Measurements from ENCODE around the gene EFCAB5.
"Not testable (repeated sequence)": the region's sequence is repeated elsewhere in the genome, so short reads cannot be mapped to it uniquely, and the experiment has no call there.

EFCAB5 gene

DNA sequence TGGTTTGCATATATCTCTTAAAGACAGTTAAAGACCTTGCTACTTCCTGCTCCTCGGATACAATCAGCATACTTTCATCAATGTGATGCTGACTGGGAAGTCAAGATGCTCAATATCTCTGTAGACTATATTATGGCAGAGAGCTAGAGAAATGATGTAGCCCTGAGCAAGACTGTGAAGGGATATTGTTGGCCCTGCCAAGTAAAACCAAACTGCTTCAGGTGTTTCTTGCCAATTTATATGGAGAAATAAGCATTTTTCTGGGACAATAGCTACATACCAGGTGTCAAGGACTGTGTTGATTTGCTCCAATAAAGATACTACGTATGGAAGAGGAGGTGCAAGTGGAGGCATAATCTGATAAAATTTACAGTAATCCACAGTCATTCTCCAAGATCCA, 4.7 kb upstream of the EFCAB5 start:
- no peak for DNase-seq

DNA sequence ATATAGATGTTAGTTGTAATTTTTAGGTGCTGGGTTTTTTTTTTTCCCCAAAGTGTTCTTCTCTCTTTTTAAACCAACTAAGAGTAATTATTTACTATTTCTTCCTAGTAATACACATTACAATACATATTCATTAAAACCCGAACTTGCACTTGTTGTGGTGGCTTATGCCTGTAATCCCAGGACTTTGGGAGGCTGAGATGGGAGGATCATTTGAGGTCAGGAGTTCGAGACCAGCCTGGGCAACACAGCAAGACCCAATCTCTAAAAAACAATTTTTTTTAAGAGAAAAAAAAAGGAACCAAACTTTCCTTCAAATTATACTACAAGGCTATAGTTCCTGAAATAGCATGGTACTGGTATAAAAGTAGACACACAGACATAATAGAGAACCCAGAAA, 3.8 kb downstream of the EFCAB5 start:
- DNase-seq, result no peak

DNA sequence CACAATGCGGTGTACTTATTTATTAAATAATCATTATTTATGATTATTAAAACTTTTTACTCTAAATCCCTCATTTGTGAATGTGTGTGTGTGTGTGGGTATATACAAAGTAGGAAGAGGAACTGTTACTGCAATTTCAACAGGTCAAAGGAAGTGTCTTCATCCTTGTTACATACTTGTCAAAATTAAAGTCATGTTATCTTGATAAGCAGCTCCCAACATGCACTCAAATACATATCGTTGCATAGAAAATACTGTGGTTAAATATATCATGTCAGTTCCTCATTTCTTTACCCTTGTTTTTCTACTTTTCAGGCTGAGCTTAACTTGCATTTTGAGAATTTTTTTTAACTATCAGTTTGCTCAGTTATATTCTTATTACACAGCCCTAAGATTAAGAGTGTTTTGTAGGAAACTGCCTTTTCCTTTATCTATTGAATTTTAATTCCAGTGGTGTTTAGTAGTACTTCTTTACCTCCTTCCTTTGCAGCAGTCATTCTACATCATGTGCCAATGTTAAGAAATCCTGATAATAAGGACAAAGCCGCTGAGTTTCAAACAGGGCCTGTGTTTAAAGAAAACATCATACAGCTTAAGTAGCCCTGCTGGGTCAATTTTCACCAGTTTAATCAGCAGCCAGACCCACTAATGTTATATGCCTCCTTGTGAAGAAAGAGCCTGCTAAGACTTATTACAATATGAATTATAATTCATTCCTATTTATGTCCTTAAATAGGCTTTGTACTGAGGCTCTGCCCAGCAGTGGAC, 7.2 kb downstream of the EFCAB5 start:
- DNase-seq, result no peak

DNA sequence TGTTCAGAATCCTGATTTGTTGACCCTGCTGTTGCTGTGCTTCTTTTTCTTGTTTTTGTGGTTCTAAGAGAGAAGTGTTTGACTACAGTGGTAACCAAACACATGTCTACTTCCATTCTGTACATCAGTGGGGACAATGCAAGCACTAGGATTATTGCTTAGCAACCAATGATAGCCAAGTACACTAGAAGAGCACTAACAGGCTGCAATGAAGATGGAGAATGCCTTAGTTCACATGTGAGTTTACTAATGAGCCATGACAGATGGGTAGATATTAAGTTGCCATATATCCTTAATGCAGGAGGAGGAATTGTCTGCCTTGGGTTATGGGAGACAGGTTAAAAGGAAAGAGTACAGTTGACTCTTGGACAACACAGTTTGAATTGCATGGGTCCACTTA, 8.3 kb downstream of the EFCAB5 start:
- peak; percentile 96 for DNase-seq

- DNase-seq, result no peak
Measured at GRCh38 chr17:29954405-29954804, 13.0 kb downstream of the EFCAB5 start.

DNA sequence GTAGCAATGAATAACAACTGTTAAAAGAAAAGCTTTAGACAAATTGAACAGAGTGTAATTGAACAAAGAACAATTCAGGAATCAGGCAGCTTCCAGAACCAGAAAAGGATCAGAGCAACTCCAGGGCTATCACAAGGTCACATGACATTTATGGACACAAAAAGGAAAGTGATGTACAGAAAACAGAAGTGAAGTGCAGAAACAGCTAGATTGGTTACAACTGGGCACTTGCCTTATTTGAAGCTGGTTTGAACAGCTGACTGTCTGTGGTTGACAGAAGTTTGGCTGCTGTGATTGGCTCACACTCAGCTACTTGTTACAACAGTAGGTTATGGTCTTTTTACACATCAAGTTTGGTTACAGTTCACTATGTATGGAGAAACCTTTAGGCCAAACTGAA, 14.8 kb downstream of the EFCAB5 start:
- DNase-seq, result no peak

GRCh38 chr17:29957488-29957887, 16.1 kb downstream of the EFCAB5 start:
- not testable (repeated sequence) for DNase-seq

DNA sequence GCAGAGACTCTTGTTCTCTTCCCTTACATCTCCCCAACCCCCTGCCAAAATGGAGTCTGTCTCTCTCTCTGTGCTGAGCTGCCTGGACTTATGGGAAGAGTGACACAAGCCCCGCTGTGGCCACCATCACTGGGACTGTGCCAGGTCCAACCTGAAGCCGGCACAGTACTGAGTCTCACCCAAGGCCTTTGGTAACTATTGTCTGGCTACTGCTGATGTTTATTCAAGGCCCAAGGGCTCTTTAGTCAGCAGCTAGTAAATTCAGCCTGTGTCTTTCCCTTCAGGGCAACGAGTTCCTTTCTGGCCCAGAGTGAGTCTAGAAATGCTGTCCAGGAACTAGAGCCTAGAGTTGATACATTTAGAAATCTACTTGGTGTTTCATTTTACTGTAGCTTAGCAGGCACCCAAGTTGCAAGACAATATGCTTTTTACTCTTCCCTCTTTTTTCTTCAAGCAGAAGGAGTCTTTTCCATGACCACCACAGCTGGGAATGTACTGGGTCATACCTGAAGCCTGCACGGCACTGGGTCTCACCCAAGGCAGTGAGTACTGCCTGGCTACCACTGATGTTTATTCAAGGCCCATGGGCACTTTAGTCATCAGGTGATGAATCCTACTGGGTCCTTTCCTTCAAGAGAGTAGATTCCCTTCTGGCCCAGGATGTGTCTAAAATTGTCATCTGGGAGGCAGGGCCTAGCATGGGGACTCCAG, 17.7 kb downstream of the EFCAB5 start:
- DNase-seq, result no peak

- no peak for DNase-seq
Measured at GRCh38 chr17:29959658-29960337, 18.4 kb downstream of the EFCAB5 start.

- DNase-seq, result no peak
Measured at GRCh38 chr17:29962656-29963055, 21.2 kb downstream of the EFCAB5 start.

DNA sequence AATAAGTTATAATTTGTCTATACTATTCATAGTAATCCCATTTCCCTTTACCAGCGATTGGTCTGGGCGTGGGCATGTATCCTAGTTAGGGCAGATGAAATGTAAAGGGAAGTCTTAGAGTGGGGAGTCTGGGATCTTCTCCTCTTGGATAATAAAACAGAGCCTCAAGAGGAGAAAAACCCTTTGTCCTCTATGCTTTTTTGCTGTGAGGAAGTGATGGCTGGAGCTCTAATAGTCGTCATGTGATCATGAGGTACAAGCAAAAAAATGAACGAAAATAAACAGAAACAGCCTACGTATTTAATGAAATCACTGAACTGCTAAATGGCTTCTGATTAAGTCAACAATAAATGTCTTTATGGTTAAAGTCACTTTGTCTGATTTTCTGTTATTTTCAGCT, 26.8 kb downstream of the EFCAB5 start:
- no peak for DNase-seq

DNA sequence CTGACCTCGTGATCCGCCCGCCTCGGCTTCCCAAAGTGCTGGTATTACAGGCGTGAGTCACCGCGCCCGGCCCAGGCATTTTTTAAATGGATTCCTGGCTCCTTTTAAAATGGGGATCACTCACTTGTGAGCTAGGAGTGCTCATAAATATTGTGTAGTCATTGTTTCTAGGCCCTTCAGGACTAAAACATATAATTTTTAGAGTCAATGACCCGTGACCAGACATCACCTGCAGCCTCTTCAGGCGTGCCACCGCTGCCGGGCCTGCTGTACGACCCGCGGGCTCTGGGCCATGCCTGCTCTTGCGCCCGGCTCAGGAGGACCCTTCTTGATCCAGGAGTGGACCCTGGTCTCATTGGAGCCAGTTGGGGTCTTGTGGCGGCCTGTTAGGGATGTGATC, 30.8 kb downstream of the EFCAB5 start:
- no peak for DNase-seq

DNA sequence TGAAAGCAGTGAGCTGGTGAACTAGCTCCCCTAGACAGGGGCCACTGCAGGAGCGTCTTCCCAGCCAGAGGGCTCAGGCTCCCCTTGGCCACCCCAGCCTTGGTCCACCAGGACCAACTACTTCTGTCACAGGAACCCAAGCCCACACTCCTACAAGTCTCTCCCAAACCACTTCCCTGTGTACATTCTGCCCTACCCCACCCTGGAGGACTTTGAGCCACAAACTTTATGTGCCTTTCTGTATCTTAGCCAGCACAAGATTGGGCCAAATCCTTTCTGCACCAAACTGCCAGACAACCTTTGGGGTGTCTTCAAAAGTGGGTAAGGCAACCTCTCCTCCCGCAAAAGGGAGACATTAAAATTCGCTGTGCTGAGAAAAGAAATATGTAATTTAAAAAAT, 31.6 kb downstream of the EFCAB5 start:
- no peak for DNase-seq

GRCh38 chr17:29977836-29978235, 36.4 kb downstream of the EFCAB5 start:
- DNase-seq, result no peak

- no peak for DNase-seq
Measured at GRCh38 chr17:29980261-29980660, 38.8 kb downstream of the EFCAB5 start.

GRCh38 chr17:29982991-29983653, 41.7 kb downstream of the EFCAB5 start:
- DNase-seq, result no peak

DNA sequence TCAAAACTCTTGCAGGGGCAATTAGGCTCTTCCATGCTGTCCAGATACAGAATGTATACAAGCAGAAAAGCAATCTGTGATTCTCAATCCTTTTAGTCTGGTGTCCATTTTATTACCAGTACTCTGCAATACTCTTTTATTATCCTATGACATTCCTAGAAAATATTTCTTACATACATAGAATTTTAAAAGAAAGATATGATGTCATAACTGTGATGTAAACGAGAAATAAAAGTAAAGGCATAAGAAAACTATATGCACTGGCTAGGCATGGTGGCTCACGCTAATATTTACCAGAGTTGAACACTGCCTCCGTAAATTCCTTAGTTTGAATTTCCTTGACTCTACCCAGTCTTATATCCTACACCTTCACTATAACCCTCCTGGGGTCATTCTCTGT, 55.0 kb downstream of the EFCAB5 start:
- DNase-seq, result no peak

DNA sequence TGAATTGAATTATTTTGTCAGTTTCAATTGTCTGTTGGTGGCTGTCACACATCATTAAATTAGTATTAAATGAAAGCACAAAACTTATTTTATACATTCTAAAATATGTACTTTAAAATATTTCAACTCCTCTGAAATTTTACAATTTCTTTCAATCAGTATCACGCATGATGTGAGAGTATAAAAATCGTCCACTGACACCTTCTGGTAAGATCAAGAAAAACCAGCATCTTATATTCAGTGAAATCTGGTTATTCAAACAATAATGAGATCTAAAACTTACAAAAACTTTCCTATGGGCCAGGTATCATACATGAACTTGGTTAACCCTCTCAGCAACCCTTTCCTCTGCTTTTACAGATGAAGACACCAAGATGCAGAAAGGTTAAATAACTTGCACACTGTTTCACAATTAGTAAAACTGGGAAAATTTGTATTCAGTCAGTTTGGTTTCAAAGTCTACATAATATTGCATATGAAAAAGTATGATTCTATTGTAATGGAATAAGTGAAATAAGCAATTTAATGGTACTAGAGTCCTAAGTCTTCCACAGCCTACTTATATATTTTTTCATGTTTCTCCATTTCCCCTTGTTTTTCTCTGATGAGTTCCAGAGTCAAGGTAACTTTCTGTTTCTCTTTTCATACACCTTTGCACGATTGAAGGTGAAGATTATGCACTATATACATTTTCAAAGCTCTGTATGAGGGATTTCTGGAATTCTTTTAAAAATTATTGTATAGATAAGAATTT, 58.7 kb downstream of the EFCAB5 start:
- DNase-seq, result no peak

DNA sequence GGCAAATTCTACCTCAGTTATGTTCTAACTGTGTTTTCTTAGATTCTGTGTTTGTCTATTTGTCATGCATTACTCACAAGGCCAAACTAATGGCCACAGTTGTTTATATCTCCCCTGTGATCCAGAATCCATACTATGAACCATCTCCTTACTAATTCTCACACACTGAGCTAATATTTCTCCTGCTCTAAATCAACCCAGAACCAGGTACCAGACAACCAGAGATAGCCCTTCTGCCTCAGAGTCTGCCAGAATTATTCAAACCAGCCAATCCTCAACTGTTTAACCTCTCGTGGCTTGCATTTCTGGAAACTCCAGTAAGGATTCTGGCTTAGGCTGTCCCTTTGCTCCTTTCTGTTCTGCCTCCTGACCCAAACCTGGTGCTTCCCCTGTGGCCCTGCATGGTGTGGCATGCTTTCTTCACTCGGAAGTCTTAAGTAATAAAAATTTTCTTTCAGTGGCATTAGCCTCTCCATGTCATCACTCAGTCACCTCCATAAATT, 59.4 kb downstream of the EFCAB5 start:
- DNase-seq, result no peak

GRCh38 chr17:30002088-30002487, 60.7 kb downstream of the EFCAB5 start:
- no peak for DNase-seq

GRCh38 chr17:30005709-30006320, 64.4 kb downstream of the EFCAB5 start:
- DNase-seq, result no peak

DNA sequence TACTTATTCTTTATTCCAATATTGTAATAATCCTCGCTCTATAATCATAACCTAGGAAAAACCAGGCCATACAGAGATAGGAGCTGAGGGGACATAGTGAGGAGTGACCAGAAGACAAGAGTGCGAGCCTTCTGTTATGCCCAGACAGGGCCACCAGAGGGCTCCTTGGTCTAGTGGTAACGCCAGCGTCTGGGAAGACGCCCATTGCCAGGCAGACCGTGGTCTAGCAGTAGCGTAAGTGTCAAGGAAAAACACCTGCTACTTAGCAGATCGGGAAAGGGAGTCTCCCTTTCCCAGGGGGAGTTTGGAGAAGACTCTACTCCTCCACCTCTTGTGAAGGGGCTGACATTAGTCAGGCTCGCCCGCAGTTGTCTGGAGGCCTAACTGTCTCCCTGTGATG, 70.5 kb downstream of the EFCAB5 start:
- DNase-seq, result not testable (repeated sequence)

Measured in NCI-H187 treated with DMSO at 0.1 percent for 48 hours (cell line).